GM19395 (cell line): Measurements from ENCODE around the gene ADAM19.
"Not testable (repeated sequence)": the region's sequence is repeated elsewhere in the genome, so short reads cannot be mapped to it uniquely, and the experiment has no call there.

Experiments
- ATAC-seq: cut with Tn5 transposase; IDR thresholded peaks from one replicate; pipeline ENCODE4 v1.9.1; 2021; ENCODE audit warnings: mild to moderate bottlenecking, moderate library complexity; ENCODE audit not compliant: unreplicated experiment

The ADAM19 gene

DNA sequence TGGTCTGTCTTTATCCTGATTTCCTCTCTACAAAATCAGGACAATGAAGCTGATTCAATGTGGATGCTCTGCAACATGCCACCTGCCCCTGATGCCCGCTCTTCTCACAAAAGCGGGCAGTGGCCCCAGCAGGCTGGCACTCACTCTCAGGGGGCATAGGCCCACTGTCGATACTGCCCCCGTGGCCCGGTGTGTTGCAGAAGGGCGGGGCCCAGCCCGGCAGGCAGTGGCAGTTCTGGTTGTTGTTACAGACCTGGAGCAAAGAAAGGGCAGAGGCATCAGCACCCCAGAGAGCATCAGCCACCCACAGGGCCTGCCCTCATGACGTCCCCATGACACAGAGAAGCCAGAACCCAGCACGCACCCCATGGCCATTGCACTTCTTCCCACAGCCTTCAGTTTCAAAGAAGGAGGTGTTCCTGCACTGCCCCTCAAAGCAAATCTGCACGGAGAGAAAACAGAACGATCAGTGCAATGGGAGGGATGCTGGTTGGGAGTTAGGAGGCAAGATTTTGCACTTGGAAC lies 84.0 kb downstream of the ADAM19 start:
- ATAC-seq: no peak

DNA sequence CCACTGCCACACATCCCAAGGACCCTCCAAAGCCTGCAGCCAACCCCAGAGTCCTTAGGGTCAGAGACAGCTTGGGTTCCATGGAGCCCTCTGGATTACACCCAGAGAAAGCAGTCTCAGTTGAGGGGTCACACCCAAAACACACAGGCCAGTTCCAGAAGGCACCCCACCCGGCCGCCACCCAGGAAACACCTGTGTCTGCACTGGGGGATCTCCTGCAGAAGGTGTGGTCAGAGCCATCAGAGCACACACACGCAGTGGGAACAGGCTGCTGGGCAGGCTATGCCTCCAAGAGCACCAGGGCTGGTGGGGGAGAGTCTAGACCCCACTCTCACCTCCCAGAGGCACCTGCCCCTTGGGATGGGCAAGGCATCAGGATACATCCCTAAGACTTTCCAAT lies 88.2 kb downstream of the ADAM19 start:
- ATAC-seq: peak; percentile 41

DNA sequence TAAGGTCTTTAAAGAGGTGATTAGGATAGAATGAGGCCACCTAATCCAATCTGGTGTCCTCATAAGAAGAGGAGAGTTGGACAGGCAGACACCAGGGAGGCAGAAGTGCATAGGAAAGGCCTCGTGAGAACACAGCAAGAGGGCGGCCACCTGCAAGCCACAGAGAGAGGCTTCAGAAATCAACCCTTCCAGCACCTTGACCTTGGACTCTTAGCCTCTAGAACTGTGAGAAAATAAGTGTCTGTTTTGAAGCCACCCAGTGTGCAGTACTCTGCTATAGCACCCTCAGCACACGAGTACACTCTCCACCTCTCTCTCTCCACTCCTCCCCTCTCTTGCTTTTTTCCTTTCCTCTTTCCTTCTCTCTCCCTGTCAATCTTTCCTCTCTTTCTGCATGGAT lies 88.7 kb downstream of the ADAM19 start:
- peak; percentile 57 for ATAC-seq

DNA sequence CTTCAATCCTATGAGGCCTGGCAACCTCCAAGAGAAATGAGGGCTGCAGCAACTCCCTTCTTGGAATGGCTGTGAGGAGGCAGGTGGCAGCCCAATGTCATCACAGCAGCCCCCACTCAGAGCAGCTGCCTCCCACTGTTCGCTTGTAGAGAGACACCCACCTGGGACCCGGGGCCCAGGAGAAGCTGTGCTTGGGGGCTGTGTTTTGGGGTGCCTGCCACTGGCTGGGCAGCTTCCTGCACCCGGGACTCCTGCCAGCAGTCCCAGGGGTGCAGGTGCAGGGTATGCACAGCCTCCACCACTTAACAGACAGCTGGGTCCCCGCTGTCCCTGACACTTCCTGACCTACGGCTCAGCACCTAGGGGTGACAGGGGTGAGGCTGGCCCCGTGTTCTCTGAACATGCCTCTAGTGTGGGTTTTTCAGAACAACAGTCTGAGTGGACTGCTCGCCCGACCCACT lies 89.3 kb downstream of the ADAM19 start:
- peak; percentile 61 for ATAC-seq

- ATAC-seq: peak; percentile 51
These were observed 89.8 kb downstream of the ADAM19 start for GRCh38 chr5:157485811-157486210.

DNA sequence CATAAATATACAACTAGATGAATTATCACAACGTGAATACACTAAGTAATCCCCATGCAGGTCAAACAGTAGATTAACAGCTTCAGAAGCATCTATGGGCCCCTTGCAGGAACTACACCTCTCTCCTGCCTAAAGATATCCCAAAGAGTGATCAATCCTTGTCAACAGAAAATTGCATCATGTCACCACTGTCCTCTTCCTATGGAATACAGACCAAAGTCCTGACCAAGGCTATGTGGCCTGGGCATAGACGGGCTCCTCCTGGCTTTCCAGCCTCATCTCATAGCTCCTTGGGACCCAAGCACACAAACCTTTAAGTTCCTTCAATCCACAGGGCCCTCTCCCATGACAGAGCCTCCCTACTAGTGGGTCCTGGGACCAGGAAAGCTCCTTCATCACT lies 90.2 kb downstream of the ADAM19 start:
- ATAC-seq: no peak

GRCh38 chr5:157484768-157485167 lies 90.8 kb downstream of the ADAM19 start:
- no peak for ATAC-seq

- ATAC-seq: not testable (repeated sequence)
These were observed 92.9 kb downstream of the ADAM19 start for GRCh38 chr5:157482702-157483101.

GRCh38 chr5:157481666-157482065 lies 93.9 kb downstream of the ADAM19 start:
- ATAC-seq: no peak

DNA sequence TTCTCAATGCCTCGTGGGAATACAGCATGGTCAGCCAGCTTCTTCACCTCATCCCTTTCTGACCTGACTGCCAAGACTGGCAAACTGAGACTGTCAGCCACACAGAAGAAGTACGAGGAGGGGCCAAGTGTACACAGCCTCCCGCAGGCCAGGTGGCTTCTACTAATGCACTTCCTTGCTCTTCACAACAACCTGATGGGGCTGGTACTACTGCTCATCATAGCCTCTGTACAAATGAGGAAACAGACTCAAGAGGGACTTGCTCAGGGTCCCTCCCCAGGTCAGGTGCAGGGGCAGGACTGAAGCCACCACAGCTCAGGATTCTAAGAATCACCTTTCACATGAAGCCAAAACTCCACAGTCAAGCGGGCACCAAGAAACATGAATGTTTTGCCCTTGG lies 94.3 kb downstream of the ADAM19 start:
- no peak for ATAC-seq

DNA sequence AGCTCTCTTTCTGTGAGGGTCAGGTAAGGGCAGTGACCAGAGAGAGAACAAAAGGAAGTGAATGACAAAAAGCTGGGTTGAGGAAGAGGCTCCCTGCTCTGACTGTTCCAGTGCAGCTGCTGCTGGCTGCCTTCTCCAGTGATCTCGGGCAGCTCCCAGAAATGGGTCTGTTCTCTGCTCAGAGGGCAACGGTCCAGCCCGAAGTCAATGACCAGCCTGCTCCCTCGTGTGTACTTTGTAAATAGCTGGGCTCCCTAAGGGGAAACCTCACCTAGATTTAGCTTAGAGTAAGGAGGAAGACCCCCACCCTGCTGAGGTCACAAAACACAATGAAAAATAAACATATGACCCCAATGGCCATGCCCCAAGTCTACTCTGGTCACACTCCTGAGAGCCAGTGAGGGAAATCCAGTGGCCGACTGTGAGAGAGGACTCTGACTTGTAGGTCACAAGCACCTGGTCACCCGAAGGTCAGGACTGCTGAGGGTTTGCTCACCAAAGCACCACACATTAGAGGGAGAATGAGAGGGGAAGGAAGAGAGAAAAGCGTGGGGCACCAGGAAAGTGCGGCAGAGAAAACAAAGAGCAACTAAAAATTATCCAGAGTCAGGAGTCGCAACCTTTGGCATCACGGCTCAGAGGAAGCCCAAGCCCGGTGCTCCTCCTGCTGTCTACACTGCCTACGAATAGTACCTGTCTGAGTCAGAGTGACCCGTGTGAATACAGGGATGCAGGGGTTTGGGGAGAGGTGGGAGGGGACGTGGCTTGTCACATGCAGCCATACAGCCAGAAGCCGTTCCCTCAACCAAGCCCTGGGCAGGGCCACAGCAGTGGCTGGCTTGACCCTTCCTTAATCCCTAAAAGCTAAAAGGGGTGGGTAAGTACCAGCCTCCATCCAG lies 95.7 kb downstream of the ADAM19 start:
- ATAC-seq: no peak

- no peak for ATAC-seq
These were observed 96.4 kb downstream of the ADAM19 start for GRCh38 chr5:157479166-157479565.

DNA sequence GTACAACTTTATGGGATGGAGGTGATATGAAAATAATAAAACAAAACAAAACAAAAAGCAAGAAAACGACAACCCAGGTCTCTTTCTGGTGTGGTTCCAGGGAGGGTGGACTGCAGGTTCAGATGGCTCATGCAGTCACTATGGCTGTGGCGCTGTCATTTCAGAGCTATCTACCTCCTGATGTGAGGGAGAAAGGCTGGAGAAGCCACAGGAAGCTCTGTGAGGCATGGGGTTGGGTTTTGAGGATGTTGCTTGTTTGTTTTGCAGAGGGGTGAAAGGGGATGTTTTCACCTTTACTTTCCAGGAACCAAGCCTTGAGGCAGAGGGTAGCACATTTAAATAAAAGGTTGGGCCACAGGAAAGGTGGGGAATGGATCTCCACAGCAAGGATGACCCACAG lies 96.8 kb downstream of the ADAM19 start:
- no peak for ATAC-seq

DNA sequence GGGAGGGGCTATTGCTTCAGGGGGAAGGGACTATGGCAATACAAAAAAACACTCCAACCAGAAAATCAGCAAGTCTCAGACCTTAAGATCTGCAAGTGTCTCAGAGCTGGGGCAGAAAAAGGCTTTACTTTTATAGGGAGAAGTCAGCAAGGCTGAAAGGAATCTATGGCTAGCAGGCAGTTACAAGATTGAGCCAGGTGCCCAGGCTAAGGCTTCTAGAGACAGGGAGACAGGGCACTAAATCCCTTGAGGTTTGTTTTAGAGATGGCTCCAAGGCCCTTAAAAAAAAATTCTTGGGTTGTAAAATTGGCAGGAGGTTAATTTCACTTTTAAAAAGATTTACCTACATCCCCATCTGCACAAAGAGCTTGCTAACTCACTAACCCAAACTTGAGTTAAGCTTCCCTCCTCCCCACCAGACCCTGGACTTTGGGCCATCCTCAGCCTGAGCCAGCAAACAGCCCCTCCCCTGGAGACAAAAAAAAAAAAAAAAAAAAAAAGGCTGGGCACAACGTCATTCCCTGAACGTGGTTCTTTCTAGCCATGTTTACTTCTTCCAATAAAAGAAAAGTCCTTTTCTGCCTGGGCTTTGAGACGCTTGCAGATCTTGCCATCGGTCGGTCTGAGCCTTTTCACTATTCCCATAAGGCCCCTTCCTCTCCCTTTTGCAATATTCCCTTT lies 97.6 kb downstream of the ADAM19 start:
- ATAC-seq: no peak

GRCh38 chr5:157476702-157477408 lies 98.7 kb downstream of the ADAM19 start:
- ATAC-seq: no peak

DNA sequence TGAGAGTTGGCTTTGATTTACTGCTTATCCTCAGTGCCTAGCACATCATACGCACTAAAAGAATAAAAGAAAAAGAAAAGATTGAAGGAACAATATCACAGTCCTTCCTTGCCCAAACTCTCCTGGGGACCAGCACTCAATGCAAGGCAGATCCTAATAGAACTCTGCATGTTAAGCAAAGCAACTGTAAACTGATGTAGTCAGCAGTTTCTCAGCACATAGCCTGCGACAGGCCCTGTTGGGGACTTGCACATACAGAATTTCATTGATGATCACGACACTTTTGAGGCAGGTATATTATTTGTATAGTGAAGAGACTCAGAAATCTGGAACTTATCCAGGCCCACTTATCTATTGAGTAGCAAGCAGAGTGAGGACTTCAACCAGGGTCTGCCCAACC lies 100.1 kb downstream of the ADAM19 start:
- ATAC-seq: no peak

- no peak for ATAC-seq
These were observed 101.9 kb downstream of the ADAM19 start for GRCh38 chr5:157473383-157474320.

- no peak for ATAC-seq
These were observed 103.9 kb downstream of the ADAM19 start for GRCh38 chr5:157471709-157472108.

DNA sequence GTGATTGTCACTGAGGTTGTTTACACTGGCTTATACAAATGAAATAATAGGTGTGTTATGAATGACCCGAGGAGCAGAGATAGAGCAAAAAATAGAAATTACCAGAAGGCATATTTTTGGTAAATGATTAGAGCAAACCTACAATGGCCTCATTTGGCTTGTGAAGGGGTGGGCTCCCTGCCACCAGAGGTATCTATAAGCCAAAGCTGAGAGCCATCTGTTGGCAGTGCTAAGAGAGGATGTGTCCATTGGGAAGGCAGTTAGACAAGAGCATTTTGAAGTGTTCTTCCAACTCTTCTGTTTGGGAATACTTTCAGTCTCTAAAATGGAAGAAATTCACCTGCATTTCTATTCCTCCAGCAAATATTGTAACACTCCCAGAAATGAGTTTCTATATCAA lies 104.9 kb downstream of the ADAM19 start:
- no peak for ATAC-seq

GRCh38 chr5:157469687-157470086 lies 105.9 kb downstream of the ADAM19 start:
- ATAC-seq: no peak
